K562 (cell line): ENCODE data around the gene MED15. TPM values are rescaled to one million over a fixed set of nuclear protein-coding genes. Genes with fewer than 3 reads are reported as not detected.

Source experiments
- DIDO1 ChIP-seq: fragments of 450-650 bp; IDR thresholded peaks from 2 replicates; pipeline ENCODE4 v1.6.1; 2016; ENCODE audit warnings: low read depth, missing biosample characterization, missing genetic modification characterization
- HDGF ChIP-seq: fragments of 450-650 bp; IDR thresholded peaks from 2 replicates; pipeline ENCODE4 v1.6.1; 2016
- HNRNPUL1 ChIP-seq: fragments of 200-400 bp; formaldehyde crosslinking; IDR thresholded peaks from 2 replicates; pipeline ENCODE4 v1.6.1; 2017; ENCODE audit warnings: low read length
- NFE2L1 ChIP-seq: fragments of 450-650 bp; IDR thresholded peaks from 2 replicates; pipeline ENCODE4 v1.6.1; 2016; ENCODE audit warnings: missing genetic modification characterization, low read depth, mild to moderate bottlenecking, missing compliant biosample characterization, moderate library complexity, borderline replicate concordance
- NR1H2 ChIP-seq: sonication (generic); formaldehyde crosslinking; IDR thresholded peaks from 2 replicates; pipeline ENCODE4 v1.4.0; 2020; ENCODE audit warnings: mild to moderate bottlenecking, missing genetic modification reagents
- NR2C2 ChIP-seq, 2 experiments: fragments of 200-800 bp in 1 of 2; sonication (Bioruptor generic) in 1 of 2; sonication (generic) in 1 of 2; formaldehyde crosslinking in 1 of 2; IDR thresholded peaks; 2 replicates each; pipeline versions ENCODE4 v1.6.1 to v1.8.0; 2016 to 2022; ENCODE audit warnings: mild to moderate bottlenecking in 1 of 2, missing compliant biosample characterization in 1 of 2, missing genetic modification characterization in 1 of 2, missing genetic modification reagents in 1 of 2
- PHB2 ChIP-seq: fragments of 450-650 bp; IDR thresholded peaks from 2 replicates; pipeline ENCODE4 v1.6.1; 2017; ENCODE audit warnings: low read depth
- RB1 ChIP-seq: fragments of 450-650 bp; IDR thresholded peaks from 2 replicates; pipeline ENCODE4 v1.6.1; 2017; ENCODE audit warnings: low read depth, mild to moderate bottlenecking
- RFX5 ChIP-seq: IDR thresholded peaks from 2 replicates; pipeline ENCODE4 v1.6.1; 2011; ENCODE audit warnings: low read depth, mild to moderate bottlenecking, improper control_type of control experiment, low read length
- TCF3 ChIP-seq: sonication (generic); formaldehyde crosslinking; IDR thresholded peaks from 2 replicates; pipeline ENCODE4 v1.4.0; 2020; ENCODE audit warnings: mild to moderate bottlenecking, missing genetic modification reagents
- ZNF431 ChIP-seq: sonication (generic); formaldehyde crosslinking; IDR thresholded peaks from 2 replicates; pipeline ENCODE4 v1.8.0; 2022; ENCODE audit warnings: mild to moderate bottlenecking, missing genetic modification reagents
- ZNF699 ChIP-seq: fragments of 250-450 bp; sonication (Bioruptor Pico); IDR thresholded peaks from 2 replicates; pipeline ENCODE4 v1.8.0; 2021; ENCODE audit warnings: mild to moderate bottlenecking, moderate library complexity; ENCODE audit not compliant: insufficient replicate concordance
- polyA plus RNA-seq, 8 experiments: library from polyadenylated mRNA; depleted of rRNA in 4 of 8; stranded (reverse) in 5 of 8; unstranded in 3 of 8; fragments of >200 nt; fragmentation: Nextera tagmentation in 2 of 8; fragmentation: Illumina TruSeq in 1 of 8; extraction: Ambion mirVana in 2 of 8; extraction: Trizol in 1 of 8; gene quantifications; 2 replicates each; pipeline versions ENCODE4 v1.2.1 to v1.2.3, GENCODE V29; 2011 to 2014; ENCODE audit warnings: inconsistent platforms in 1 of 8, missing spikeins in 1 of 8
- total RNA-seq, 7 experiments: library from RNA; depleted of rRNA in 6 of 7; stranded (reverse); fragments of >200 nt in 6 of 7; fragmentation: Illumina TruSeq in 2 of 7; extraction: Trizol in 2 of 7; gene quantifications; 2 replicates each; pipeline versions ENCODE4 v1.2.1 to v1.2.3, GENCODE V29; 2011 to 2021; ENCODE audit warnings: low replicate concordance in 1 of 7
- TF ChIP-seq, protein P1 (sequence below): fragments of 200-400 bp; formaldehyde crosslinking; IDR thresholded peaks from 2 replicates; pipeline ENCODE4 v1.6.1; 2017; ENCODE audit warnings: mild to moderate bottlenecking, low read depth, low read length, moderate library complexity
- TF ChIP-seq, protein P2 (sequence below): fragments of 450-650 bp; IDR thresholded peaks from 2 replicates; pipeline ENCODE4 v1.6.1; 2017; ENCODE audit warnings: antibody characterized with exemption, mild to moderate bottlenecking
- TF ChIP-seq, protein P3 (sequence below): sonication (generic); formaldehyde crosslinking; IDR thresholded peaks from 2 replicates; pipeline ENCODE4 v1.5.0; 2020; ENCODE audit warnings: missing genetic modification reagents
- TF ChIP-seq, protein P4 (sequence below): fragments of 250-450 bp; sonication (Bioruptor Pico); IDR thresholded peaks from 2 replicates; pipeline ENCODE4 v1.8.0; 2022; ENCODE audit warnings: inconsistent platforms

Gene MED15
- total and polyA plus RNA-seq, 9 of the 15 experiments (the other 6 are each of a cell fraction or from before 2014, with no cell fraction given), result 4.0 to 271 (median 60.1) TPM

DNA sequence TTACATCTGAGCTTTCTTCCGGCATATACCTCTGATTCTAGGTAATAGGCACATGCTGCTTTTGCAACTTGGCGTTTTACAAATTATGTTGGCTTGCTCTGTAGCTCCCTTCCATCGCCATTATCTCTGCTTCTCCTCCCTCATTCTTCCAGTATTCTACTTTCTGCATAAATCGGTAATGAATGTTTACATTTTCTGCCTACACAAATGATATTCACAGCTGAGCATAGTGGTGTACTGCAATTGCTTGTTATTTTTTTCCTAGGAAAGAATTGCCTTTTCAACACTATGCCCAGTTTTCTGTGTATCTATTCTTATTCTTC, 18.9 kb downstream of the MED15 start (continued):
- TF ChIP-seq ZNF431 (CRISPR knock-in tag) (no peak), NR2C2 (CRISPR knock-in tag; IDR thresholded peaks at IDR 0.05) (no peak), NR2C2 (tag; IDR thresholded peaks at IDR 0.05) (no peak), HNRNPUL1 (no peak), NR1H2 (no peak), TCF3 (no peak), ZNF699 (CRISPR knock-in tag) (no peak), HDGF (no peak), RB1 (no peak), DIDO1 (tag) (no peak), RFX5 (no peak), PHB2 (no peak), NFE2L1 (tag) (no peak)
- TF ChIP-seq, protein P1, sequence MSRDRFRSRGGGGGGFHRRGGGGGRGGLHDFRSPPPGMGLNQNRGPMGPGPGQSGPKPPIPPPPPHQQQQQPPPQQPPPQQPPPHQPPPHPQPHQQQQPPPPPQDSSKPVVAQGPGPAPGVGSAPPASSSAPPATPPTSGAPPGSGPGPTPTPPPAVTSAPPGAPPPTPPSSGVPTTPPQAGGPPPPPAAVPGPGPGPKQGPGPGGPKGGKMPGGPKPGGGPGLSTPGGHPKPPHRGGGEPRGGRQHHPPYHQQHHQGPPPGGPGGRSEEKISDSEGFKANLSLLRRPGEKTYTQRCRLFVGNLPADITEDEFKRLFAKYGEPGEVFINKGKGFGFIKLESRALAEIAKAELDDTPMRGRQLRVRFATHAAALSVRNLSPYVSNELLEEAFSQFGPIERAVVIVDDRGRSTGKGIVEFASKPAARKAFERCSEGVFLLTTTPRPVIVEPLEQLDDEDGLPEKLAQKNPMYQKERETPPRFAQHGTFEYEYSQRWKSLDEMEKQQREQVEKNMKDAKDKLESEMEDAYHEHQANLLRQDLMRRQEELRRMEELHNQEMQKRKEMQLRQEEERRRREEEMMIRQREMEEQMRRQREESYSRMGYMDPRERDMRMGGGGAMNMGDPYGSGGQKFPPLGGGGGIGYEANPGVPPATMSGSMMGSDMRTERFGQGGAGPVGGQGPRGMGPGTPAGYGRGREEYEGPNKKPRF, result no peak
- TF ChIP-seq, protein P2, sequence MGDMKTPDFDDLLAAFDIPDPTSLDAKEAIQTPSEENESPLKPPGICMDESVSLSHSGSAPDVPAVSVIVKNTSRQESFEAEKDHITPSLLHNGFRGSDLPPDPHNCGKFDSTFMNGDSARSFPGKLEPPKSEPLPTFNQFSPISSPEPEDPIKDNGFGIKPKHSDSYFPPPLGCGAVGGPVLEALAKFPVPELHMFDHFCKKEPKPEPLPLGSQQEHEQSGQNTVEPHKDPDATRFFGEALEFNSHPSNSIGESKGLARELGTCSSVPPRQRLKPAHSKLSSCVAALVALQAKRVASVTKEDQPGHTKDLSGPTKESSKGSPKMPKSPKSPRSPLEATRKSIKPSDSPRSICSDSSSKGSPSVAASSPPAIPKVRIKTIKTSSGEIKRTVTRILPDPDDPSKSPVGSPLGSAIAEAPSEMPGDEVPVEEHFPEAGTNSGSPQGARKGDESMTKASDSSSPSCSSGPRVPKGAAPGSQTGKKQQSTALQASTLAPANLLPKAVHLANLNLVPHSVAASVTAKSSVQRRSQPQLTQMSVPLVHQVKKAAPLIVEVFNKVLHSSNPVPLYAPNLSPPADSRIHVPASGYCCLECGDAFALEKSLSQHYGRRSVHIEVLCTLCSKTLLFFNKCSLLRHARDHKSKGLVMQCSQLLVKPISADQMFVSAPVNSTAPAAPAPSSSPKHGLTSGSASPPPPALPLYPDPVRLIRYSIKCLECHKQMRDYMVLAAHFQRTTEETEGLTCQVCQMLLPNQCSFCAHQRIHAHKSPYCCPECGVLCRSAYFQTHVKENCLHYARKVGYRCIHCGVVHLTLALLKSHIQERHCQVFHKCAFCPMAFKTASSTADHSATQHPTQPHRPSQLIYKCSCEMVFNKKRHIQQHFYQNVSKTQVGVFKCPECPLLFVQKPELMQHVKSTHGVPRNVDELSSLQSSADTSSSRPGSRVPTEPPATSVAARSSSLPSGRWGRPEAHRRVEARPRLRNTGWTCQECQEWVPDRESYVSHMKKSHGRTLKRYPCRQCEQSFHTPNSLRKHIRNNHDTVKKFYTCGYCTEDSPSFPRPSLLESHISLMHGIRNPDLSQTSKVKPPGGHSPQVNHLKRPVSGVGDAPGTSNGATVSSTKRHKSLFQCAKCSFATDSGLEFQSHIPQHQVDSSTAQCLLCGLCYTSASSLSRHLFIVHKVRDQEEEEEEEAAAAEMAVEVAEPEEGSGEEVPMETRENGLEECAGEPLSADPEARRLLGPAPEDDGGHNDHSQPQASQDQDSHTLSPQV, result no peak
- TF ChIP-seq, protein P3, sequence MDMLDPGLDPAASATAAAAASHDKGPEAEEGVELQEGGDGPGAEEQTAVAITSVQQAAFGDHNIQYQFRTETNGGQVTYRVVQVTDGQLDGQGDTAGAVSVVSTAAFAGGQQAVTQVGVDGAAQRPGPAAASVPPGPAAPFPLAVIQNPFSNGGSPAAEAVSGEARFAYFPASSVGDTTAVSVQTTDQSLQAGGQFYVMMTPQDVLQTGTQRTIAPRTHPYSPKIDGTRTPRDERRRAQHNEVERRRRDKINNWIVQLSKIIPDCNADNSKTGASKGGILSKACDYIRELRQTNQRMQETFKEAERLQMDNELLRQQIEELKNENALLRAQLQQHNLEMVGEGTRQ, result no peak
- TF ChIP-seq, protein P4, sequence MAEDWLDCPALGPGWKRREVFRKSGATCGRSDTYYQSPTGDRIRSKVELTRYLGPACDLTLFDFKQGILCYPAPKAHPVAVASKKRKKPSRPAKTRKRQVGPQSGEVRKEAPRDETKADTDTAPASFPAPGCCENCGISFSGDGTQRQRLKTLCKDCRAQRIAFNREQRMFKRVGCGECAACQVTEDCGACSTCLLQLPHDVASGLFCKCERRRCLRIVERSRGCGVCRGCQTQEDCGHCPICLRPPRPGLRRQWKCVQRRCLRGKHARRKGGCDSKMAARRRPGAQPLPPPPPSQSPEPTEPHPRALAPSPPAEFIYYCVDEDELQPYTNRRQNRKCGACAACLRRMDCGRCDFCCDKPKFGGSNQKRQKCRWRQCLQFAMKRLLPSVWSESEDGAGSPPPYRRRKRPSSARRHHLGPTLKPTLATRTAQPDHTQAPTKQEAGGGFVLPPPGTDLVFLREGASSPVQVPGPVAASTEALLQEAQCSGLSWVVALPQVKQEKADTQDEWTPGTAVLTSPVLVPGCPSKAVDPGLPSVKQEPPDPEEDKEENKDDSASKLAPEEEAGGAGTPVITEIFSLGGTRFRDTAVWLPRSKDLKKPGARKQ (CRISPR knock-in tag), result no peak
